VCaP (cell line): Measurements from ENCODE around the gene CAPNS2.
"Not testable (repeated sequence)": the region's sequence is repeated elsewhere in the genome, so short reads cannot be mapped to it uniquely, and the experiment has no call there.

Experiments used
- H3K27ac ChIP-seq: fragments of 450-650 bp; 2 replicates; pipeline ENCODE4 v1.5.1; 2017
- TF ChIP-seq, protein P1 (sequence below): fragments of 450-650 bp; conservative IDR thresholded peaks from 2 replicates; pipeline ENCODE4 v1.5.1; 2017; ENCODE audit warnings: mild to moderate bottlenecking, moderate library complexity

CAPNS2 gene

DNA sequence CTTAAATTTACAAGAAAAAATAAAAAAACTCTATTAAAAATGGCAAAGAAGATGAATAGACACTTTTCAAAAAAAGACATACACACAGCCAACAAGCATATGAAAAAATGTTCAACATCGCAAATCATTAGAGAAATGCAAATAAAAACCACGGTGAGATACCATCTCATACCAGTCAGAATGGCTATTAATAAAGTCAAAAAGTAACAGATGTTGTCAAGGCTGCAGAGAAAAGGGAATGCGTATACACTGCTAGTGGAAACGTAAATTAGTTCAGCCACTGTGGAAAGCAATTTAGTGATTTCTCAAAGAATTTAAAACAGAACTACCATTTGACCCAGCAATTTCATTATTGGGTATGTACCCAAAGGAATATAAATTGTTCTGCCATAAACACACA lies 31.4 kb downstream of the CAPNS2 start:
- TF ChIP-seq, protein P1, sequence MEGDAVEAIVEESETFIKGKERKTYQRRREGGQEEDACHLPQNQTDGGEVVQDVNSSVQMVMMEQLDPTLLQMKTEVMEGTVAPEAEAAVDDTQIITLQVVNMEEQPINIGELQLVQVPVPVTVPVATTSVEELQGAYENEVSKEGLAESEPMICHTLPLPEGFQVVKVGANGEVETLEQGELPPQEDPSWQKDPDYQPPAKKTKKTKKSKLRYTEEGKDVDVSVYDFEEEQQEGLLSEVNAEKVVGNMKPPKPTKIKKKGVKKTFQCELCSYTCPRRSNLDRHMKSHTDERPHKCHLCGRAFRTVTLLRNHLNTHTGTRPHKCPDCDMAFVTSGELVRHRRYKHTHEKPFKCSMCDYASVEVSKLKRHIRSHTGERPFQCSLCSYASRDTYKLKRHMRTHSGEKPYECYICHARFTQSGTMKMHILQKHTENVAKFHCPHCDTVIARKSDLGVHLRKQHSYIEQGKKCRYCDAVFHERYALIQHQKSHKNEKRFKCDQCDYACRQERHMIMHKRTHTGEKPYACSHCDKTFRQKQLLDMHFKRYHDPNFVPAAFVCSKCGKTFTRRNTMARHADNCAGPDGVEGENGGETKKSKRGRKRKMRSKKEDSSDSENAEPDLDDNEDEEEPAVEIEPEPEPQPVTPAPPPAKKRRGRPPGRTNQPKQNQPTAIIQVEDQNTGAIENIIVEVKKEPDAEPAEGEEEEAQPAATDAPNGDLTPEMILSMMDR, result no peak
- H3K27ac ChIP-seq, result peak overlapping the region; percentile 15; the same call in 1 of the 2 replicates

- H3K27ac ChIP-seq, result no peak overlapping the region
Measured at GRCh38 chr16:55605754-55606336, 39.4 kb downstream of the CAPNS2 start.

GRCh38 chr16:55613613-55614335 lies 47.3 kb downstream of the CAPNS2 start:
- TF ChIP-seq, protein P1, result no peak
- no peak overlapping the region for H3K27ac ChIP-seq

More at GRCh38 chr16:55605754-55606336, 39.4 kb downstream of the CAPNS2 start:
- TF ChIP-seq, protein P1, result no peak

GRCh38 chr16:55615071-55615470 lies 48.6 kb downstream of the CAPNS2 start:
- no peak overlapping the region for H3K27ac ChIP-seq
- TF ChIP-seq, protein P1, result no peak

- H3K27ac ChIP-seq, result not testable (repeated sequence)
Measured at GRCh38 chr16:55615670-55616069, 49.2 kb downstream of the CAPNS2 start.
